ENCODE results near the gene NEUROD1.

Gene NEUROD1

GRCh38 chr2:181660181-181660580 lies 20.1 kb downstream of the NEUROD1 start:
- no peak for TF ChIP-seq CTCF (IDR thresholded peaks at IDR 0.05; ENCODE audit: low read depth, low read length, missing control alignments)
- in situ Hi-C loops (cut with HindIII; ENCODE audit: low pct_ligation_motif_present, low sequenced_read_pairs), result no loop called here
- H3K27me3 ChIP-seq (replicated peaks), result peaks cover 12% of the 10 kb centered on the region
- no peak overlapping the region for H3K4me3 ChIP-seq (ENCODE audit: low read depth, low read length)
- no peaks in the 10 kb centered on the region for H3K36me3 ChIP-seq (replicated peaks)
- no peak overlapping the region for H3K27ac ChIP-seq
- no peak for DNase-seq

- Histone ChIP-seq H3K4me3 (ENCODE audit: low read depth, low read length) (no peak overlapping the region), H3K27ac (no peak overlapping the region), H3K27me3 (replicated peaks) (peaks cover 12% of the 10 kb centered on the region), H3K36me3 (replicated peaks) (no peaks in the 10 kb centered on the region)
- in situ Hi-C loops (cut with HindIII; ENCODE audit: low pct_ligation_motif_present, low sequenced_read_pairs), result no loop called here
- no peak for DNase-seq
- TF ChIP-seq CTCF (IDR thresholded peaks at IDR 0.05; ENCODE audit: low read depth, low read length, missing control alignments), result no peak
Measured at GRCh38 chr2:181658444-181658843, 21.9 kb downstream of the NEUROD1 start.

GRCh38 chr2:181657379-181657778 lies 22.9 kb downstream of the NEUROD1 start:
- peaks cover 14% of the 10 kb centered on the region for H3K27me3 ChIP-seq (replicated peaks)

GRCh38 chr2:181656450-181657291 lies 23.6 kb downstream of the NEUROD1 start, which contains the start of gene CERKL:
Gene CERKL (minus strand): TSS chr2:181657105. CDS start chr2:181657006, 99 bp downstream.
- TF ChIP-seq CTCF (IDR thresholded peaks at IDR 0.05; ENCODE audit: low read depth, low read length, missing control alignments), result peak; percentile 14
- H3K36me3 ChIP-seq (replicated peaks), result no peaks in the 10 kb centered on the region
- no peak within 1 kb of the TSS for H3K27ac ChIP-seq
- in situ Hi-C loops (cut with HindIII; ENCODE audit: low pct_ligation_motif_present, low sequenced_read_pairs), result no loop called here
- peak within 1 kb of the TSS; percentile 63 for H3K4me3 ChIP-seq (ENCODE audit: low read depth, low read length)
- DNase-seq, result no peak
- peaks cover 14% of the 10 kb centered on the region for H3K27me3 ChIP-seq (replicated peaks)

More at GRCh38 chr2:181657379-181657778, 22.9 kb downstream of the NEUROD1 start:
- Histone ChIP-seq H3K36me3 (replicated peaks) (no peaks in the 10 kb centered on the region), H3K4me3 (ENCODE audit: low read depth, low read length) (peak overlapping the region; percentile 63), H3K27ac (no peak overlapping the region)
- TF ChIP-seq CTCF (IDR thresholded peaks at IDR 0.05; ENCODE audit: low read depth, low read length, missing control alignments), result no peak
- in situ Hi-C loops (cut with HindIII; ENCODE audit: low pct_ligation_motif_present, low sequenced_read_pairs), result no loop called here
- no peak for DNase-seq

- DNase-seq, result no peak
- H3K36me3 ChIP-seq (replicated peaks), result no peaks in the 10 kb centered on the region
- no peak overlapping the region for H3K4me3 ChIP-seq (ENCODE audit: low read depth, low read length)
- no peak for TF ChIP-seq CTCF (IDR thresholded peaks at IDR 0.05; ENCODE audit: low read depth, low read length, missing control alignments)
- no peak overlapping the region for H3K27ac ChIP-seq
- in situ Hi-C loops (cut with HindIII; ENCODE audit: low pct_ligation_motif_present, low sequenced_read_pairs), result no loop called here
- H3K27me3 ChIP-seq (replicated peaks), result peaks cover 14% of the 10 kb centered on the region
Measured at GRCh38 chr2:181655519-181655918, 24.8 kb downstream of the NEUROD1 start.

All from brain microvascular endothelial cell (primary cell).